Stimulated activated CD4-positive, alpha-beta T cell treated with anti-CD3 and anti-CD28 coated beads, Interleukin-1b, Interleukin-23, amount 100 ng/mL, for 24 hours (primary cell): ENCODE measurements around the gene OR1J4.
"Not testable (repeated sequence)": the region's sequence is repeated elsewhere in the genome, so short reads cannot be mapped to it uniquely, and the experiment has no call there.

ENCODE experiments used
- DNase-seq, 4 experiments: peaks; one replicate each; pipeline ENCODE4 v3.0.0-alpha.2; 2020; ENCODE audit warnings: low read depth in 4 of 4, low spot score in 1 of 4

OR1J4 gene

GRCh38 chr9:122518841-122519240, at the start of gene OR1J4:
OR1J4 (plus strand) TSS chr9:122519141; CDS start chr9:122519141, 0 bp downstream.
- no peak for DNase-seq

GRCh38 chr9:122474561-122474960, 44.4 kb upstream of the OR1J4 start:
- no peak for DNase-seq

DNA sequence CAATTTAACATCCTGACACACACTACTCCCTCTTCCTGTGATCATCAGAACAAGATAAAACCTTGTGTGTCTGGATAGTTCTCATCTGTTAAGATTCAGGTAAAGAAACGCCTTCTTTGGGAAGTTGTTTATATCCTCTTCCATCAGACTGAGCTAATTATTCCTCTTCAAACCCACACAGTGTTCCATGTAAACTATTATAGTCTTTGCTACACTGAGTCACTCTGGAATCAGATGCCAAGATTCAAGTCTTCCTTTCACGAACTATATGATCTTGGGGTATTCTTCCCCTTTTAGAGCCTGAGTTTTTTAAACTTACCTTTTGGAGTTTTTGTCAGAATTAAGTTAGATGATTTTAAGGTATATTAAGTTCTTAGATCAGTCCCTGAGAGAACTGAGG, 43.2 kb upstream of the OR1J4 start:
- DNase-seq: no peak

GRCh38 chr9:122477346-122477745, 41.6 kb upstream of the OR1J4 start:
- DNase-seq: no peak

DNA sequence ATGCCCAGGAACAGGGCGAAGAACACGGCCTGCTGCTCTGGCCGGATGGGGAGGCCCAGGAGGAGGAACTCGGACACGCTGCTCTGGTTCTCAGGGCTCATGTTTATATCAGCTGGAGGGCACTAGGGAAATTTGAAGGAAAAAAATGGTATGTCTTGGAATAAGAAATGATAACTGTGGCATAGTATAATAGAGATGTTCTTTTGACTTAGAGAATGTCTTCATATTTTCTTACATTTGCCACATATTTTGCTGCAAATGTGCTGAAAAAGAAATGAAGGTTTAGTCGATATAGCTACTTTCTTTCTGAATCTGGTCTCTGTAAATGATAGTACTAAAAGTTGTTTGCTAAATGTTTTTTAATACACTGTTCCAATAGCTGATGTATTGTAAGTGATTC, 41.1 kb upstream of the OR1J4 start, which contains the start of gene OR1J1:
OR1J1 (minus strand) TSS at position 101 of the 400 bp plus-strand sequence; CDS start at position 101, 0 bp downstream.
- DNase-seq: no peak

DNA sequence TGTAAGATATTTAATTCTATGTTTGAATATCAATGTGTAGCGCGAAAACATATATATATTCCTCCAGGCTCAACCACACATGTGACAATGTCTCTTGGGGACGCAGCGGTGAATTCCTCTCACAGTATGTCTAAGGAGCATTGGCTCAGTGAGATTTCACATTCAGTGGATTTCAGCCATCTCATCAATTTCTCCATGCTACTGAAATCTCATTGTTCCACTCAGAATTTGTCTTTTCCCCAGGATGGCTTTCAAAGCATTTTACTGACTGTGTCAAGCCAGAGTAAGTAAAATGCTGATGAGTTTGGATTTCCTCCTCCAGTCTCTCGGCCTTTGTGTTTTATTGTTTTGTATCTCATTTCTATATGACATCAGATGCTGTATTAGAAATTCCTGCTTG, 39.9 kb upstream of the OR1J4 start:
- no peak for DNase-seq

DNA sequence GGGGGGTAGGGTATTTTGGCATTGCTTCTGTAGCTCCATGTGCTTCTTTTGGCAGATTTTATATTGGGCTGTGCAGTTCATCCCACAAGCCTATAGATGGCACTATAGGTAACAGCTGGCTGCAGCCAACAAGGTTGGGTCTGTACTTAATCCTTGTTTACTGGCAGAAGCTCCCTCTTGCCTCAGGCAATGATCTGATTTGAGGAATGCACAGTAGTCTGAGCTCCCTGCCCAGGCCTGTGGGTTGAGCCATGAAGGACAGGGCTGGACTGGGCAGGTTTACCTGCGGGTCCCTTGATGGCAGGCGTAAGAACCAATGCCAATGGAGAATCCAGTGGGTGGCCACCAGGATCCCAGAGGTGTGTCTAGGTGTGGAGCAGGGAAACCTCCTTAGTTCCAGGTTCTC, 20.1 kb upstream of the OR1J4 start:
- no peak for DNase-seq

GRCh38 chr9:122506964-122507363, 12.0 kb upstream of the OR1J4 start:
- DNase-seq: no peak

DNA sequence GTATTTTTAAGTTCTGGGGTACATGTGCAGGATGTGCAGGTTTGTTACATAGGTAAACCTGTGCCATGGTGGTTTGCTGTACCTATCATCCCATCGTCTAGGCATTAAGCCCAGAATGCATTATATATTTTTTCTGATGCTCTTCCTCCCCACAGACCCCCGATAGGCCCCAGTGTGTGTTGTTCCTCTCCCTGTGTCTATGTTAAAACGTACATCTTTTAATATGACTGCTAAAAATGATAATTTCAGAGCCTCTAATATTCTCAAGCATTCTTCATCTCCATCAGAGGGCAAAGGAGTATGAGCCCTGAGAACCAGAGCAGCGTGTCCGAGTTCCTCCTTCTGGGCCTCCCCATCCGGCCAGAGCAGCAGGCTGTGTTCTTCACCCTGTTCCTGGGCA, 8.4 kb upstream of the OR1J4 start, which contains the start of gene OR1J2:
OR1J2 (plus strand) TSS at position 301 of the 400 bp plus-strand sequence; CDS start at position 301, 0 bp downstream.
- no peak for DNase-seq

DNA sequence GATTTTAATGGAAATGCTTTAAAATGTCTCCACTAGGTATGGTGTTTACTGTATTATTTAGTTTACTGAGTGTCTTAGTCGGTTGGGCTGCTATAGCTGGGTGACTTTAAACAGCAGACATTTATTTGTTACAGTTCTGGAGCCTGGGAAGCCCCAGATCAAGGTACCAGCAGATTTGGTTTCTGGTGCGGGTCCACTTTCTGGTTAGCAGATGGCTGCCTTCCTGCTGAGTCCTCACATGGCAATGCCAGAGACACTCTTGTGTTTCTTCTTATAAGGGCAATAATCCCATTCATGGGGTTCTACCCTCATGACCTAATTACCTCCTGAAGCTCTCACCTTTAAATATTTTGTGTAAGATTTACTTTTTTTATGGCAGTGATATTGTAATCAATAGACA, 715 bp upstream of the OR1J4 start:
- no peak for DNase-seq

DNA sequence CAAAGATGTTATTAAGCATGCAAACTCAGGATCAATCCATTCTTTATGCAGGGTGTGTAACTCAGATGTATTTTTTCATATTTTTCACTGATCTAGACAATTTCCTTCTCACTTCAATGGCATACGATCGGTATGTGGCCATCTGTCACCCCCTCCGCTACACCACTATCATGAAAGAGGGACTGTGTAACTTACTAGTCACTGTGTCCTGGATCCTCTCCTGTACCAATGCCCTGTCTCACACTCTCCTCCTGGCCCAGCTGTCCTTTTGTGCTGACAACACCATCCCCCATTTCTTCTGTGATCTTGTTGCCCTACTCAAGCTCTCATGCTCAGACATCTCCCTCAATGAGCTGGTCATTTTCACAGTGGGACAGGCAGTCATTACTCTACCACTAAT, 435 bp downstream of the OR1J4 start:
- DNase-seq: no peak

- peak in 1 of 4 experiments; percentile 14 for DNase-seq
Observed at GRCh38 chr9:122526602-122527001, 7.7 kb downstream of the OR1J4 start.

DNA sequence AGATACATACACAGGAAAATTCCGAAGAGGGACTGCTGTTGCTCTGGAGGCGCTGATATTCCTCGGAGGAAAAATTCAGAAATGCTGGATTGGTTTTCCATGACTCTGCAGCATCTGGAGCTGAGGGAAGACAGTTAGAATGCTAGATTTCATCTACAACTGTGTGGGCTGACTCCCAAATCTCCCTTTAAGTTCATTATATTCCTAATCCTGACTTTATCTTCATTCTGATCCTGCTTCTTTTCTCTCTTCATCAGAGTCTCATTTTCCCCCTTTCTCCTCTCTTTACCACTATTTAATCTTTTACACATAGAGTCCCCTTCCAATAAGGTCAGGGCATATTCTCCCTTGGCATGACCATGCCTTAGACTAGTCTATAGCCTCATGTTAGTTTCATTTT, 8.3 kb downstream of the OR1J4 start, which contains the start of gene OR1N1:
OR1N1 (minus strand) TSS at position 101 of the 400 bp plus-strand sequence; CDS start at position 101, 0 bp downstream.
- no peak for DNase-seq

DNA sequence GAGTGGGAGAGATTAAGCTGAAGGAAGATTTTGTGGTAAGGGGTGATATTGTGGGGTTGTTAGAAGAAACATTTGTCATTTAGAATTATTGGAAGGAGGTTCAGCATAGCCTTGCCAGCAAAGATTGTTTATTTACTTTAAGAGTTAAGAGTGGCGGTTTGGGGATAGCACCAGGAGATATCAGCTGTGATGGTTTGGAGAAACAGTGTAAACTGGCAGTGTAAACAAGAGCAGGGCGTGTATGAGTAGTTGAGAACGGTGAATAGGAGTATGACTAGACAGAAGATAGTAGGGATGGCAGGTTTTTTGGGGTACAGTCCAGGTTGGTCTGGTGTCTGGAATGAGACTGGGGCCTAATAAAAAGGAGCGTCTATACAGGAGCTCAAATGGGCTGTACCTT, 12.2 kb downstream of the OR1J4 start:
- DNase-seq: not testable (repeated sequence)

DNA sequence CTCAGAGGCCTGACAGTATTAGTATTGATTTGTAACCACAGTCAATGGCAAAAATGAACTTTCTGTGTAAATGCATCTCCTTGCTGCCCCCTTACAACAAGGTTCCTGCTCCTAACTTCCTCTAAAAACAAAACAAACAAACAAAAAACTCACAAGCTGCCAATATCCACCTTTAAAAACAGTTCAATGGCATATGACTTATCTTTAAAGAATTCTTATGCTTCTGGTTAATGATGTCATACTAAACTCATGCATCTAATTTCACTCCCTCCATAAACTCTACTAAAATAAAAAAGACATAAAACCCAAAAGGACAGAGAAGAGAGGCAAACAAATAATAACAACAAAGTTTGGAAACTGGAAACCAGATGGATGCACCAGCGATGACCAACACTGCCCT, 17.2 kb downstream of the OR1J4 start:
- DNase-seq: no peak

DNA sequence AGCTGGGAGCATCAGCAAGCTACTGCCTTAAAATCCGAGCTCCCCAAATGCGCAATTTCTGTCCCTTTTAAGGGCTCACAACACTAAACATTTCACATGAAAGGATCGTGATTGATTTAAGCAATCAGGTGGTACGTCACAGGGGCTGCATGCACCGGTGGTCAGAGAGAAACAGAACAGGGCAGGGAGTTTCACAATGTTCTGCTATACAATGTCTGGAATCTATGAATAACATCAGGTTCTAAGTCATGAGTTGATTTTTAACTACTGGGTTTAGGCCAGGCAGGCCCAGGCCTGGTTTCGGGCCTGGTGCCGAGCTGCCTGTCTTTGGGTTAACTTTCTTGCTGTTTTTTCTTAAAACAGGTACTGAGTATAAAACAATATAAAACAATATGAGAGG, 18.1 kb downstream of the OR1J4 start:
- DNase-seq: not testable (repeated sequence)

- DNase-seq: no peak
Observed at GRCh38 chr9:122538757-122539156, 19.8 kb downstream of the OR1J4 start.

DNA sequence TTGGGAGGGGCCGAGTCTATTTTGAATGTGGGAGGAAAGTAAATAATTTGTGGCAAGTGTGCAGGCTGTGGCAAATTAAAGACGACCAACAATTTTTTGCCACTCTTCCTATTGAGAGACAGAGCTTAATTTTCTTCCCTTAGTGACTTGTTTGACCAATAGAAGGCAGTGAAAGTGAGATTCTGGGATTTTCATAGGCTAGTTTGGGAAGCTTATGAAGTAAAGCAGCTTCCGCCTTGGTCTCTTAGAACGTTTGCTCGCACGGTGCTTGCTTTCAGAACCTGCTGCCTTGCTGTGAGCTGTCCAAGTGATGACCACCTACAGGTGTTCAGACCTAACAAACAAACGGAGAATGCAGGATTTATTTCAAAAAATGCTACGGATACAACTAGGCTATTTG, 27.3 kb downstream of the OR1J4 start:
- DNase-seq: no peak

DNA sequence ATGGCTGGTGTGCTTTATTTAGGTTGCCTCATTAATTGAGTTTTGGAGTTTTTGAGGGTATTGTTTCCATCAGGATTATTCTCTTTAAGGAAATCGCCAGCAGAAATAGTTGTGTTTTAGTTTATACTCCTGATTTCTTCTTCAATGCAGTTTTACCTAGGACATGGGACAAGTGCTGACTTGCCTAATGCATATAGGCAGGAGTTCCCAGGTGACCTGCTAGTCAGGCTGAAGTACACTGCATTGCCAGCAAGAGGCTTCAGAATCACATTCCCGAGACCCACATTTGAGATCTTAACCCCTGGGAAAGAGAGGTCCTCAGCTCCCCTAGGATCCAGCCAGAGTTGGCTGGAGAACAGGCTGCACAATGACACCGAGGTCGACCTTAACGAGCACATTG, 32.4 kb downstream of the OR1J4 start:
- no peak for DNase-seq

DNA sequence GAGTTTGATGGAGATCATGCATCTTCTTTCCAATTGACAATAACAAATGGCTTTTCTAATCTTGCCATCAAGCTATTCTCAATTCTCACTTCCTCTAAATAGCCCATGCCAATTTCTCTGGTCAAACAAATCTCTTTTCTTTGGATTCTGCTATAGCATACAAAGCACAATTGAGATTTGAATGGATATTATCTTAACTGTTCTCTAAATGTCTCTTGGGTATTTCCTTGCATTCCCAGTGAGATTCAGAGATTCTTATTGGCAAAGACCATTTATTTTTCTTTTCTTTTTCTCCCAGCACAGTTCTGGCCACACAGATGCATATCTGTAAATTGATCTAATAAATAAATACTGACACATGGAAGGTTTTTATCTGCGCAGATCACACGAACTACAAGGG, 33.9 kb downstream of the OR1J4 start, which contains the start of gene OR1N2:
OR1N2 (plus strand) TSS at position 301 of the 400 bp plus-strand sequence. CDS start 100 bp downstream, outside the sequence.
- DNase-seq: no peak

DNA sequence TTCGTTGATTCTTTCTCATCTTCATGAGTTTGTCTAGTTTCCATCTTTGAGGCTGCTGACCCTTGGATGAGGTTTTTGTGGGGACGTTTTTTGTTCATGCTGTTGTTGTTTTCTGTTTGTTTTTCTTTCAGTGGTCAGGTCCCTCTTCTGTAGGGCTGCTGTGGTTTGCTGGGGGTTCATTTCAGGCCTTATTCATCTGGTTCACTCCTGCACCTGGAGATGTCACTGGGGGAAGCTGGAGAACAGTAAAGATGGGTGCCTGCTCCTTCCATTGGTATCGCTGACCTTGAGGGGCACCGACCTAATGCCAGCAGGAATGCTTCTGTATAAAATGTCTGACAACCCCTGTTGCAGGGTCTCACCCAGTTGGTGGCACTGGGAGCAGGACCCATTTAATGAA, 42.5 kb downstream of the OR1J4 start:
- no peak for DNase-seq

- DNase-seq: no peak
Observed at GRCh38 chr9:122562134-122562760, 43.3 kb downstream of the OR1J4 start.

DNA sequence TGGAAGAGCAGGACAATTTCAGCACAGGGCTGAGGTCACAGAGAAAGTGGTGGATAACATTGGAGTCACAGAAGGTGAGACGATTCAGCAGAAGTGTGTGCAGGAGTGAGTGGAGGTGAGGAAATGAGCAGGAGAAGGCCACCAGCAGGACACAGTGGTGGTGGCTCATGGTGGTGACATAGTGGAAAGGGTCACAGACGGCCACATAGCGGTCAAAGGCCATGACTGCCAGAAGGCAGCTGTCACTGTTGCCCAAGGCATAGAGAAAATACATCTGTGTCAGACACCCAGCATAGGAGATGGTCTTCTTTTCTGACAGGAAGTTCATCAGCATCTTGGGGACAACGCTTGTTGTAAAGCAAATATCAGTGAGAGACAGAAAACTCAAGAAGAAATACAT, 49.0 kb downstream of the OR1J4 start:
- DNase-seq: no peak
